Fibroblast of mammary gland (primary cell): Measurements from ENCODE around the gene POLR2F.

Experiments used
- DNase-seq: peaks from one replicate; pipeline ENCODE4 v3.0.0-alpha.2; 2010; ENCODE audit warnings: low read depth
- H3K4me3 ChIP-seq: 2 replicates; pipeline ENCODE4 v1.5.1; 2011; ENCODE audit warnings: low read depth, mild to moderate bottlenecking, low read length, moderate library complexity; ENCODE audit not compliant: control insufficient read depth
- CTCF ChIP-seq: conservative IDR thresholded peaks from 2 replicates; pipeline ENCODE4 v1.5.1; 2011; ENCODE audit warnings: low read depth, low read length, inconsistent platforms; ENCODE audit not compliant: control insufficient read depth, insufficient read depth

The POLR2F gene

GRCh38 chr22:37918580-37919270 is 34.8 kb upstream of the POLR2F start:
- no peak for TF ChIP-seq CTCF
- DNase-seq, result no peak
- H3K4me3 ChIP-seq, result no peak overlapping the region

- no peak for DNase-seq
- no peak for TF ChIP-seq CTCF
These were observed 33.4 kb upstream of the POLR2F start for GRCh38 chr22:37920126-37920525.

GRCh38 chr22:37922191-37922590 is 31.3 kb upstream of the POLR2F start:
- no peak overlapping the region for H3K4me3 ChIP-seq
- DNase-seq, result no peak
- TF ChIP-seq CTCF, result no peak

More at GRCh38 chr22:37920126-37920525, 33.4 kb upstream of the POLR2F start:
- no peak overlapping the region for H3K4me3 ChIP-seq

GRCh38 chr22:37923927-37924326 is 29.6 kb upstream of the POLR2F start:
- TF ChIP-seq CTCF, result no peak
- DNase-seq, result no peak
- no peak overlapping the region for H3K4me3 ChIP-seq

- no peak for TF ChIP-seq CTCF
- no peak overlapping the region for H3K4me3 ChIP-seq
- no peak for DNase-seq
These were observed 29.0 kb upstream of the POLR2F start for GRCh38 chr22:37924386-37925065.

GRCh38 chr22:37925330-37925729 is 28.2 kb upstream of the POLR2F start:
- no peak overlapping the region for H3K4me3 ChIP-seq
- TF ChIP-seq CTCF, result no peak
- DNase-seq, result no peak
